ENCODE results near the gene MRNIP.

The MRNIP gene, protein sequence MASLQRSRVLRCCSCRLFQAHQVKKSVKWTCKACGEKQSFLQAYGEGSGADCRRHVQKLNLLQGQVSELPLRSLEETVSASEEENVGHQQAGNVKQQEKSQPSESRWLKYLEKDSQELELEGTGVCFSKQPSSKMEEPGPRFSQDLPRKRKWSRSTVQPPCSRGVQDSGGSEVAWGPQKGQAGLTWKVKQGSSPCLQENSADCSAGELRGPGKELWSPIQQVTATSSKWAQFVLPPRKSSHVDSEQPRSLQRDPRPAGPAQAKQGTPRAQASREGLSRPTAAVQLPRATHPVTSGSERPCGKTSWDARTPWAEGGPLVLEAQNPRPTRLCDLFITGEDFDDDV

DNA sequence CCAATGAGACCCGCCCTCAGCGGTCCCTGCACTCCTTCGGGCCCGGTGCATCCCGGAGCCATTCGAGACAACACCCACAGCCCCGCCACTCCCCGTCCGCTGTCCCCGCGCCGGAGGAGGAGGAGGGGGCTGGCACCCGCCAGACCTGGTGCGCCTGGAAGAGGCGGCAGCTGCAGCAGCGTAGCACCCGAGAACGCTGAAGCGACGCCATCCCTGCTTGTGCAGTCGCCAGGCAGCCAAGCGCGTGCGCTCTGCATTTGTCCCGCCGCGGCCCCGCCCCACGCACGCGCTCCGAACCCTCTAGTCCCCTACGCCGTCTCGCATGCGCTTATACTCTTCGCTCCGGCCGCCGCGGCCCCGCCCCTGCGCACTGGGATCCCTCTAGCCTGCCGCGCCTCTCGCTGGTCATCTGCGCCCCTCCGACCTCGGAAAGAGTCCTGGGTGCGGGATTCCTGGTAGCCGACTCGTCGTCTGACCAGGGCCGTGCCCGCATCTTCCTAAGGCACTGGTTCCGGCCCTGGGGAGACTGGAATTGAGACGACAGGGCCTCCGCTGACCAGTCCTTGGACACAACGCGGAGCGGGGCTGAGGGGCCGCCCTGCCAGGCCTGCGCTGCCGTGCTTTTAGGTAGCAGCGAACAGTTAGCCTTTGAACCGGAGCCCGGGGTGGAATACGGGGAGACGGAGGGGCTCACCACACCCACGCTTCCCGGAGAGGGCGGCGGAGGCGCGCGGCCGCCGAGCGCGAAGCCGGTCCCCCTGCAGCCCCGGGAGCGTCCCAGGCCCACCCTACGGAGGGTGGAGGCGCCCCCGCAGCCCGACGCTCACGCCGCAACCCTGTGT lies at the start of gene MRNIP:
Gene MRNIP (minus strand): TSS at position 232 of the 842 bp plus-strand sequence. CDS start 21 bp downstream, at position 211.
- in situ Hi-C loops (cut with MboI; ENCODE audit: low pct_unique_long_range_greater_than_20kb, low sequenced_read_pairs): no loop called here

DNA sequence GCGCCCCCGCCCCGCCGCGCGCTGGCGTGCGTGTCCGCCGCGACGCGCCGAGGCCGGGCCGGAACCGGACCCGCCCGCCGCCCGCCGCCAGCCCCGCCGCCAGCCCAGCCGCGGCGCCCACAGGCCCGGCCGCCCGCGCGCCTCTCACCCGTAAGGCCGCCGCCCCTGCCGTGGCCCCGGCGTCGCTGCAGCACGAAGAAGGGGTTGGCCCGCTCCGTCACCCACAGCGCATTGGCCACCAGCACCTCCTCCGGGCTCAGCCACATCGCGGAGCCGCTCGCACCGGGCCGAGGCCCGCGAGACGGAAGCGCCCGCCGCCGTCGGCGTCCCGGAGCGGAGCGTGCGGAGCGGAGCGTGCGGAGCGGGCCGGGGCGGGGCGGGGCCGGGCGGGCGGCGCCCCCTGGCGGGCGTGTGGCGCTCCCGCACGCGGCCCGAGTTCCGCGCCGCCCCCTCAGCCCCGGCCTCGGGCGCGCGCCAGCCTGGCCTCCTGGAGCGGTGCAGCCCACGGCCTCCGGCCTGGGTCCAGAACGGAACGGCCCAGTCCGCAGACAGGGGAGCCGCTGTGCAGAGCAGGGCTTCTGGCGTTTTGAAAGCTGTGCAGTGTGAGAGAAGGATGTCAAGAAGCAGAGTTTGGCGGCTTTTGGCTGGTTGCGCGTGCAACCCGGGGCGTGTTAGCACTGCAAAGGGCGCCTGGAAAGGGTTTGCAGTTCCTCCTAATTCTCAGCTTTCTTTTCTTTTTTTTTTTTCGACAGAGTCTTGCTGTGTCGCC lies 49.1 kb upstream of the MRNIP start, which contains the start of gene TBC1D9B:
Gene TBC1D9B (minus strand): TSS at position 342 of the 769 bp plus-strand sequence. CDS start 76 bp downstream, at position 266.
- DNase-seq: peak; percentile 63
- in situ Hi-C loops (cut with MboI; ENCODE audit: low pct_unique_long_range_greater_than_20kb, low sequenced_read_pairs): no loop called here

More for the DNA sequence above, at the start of gene MRNIP:
- peak; percentile 95 for DNase-seq

DNA sequence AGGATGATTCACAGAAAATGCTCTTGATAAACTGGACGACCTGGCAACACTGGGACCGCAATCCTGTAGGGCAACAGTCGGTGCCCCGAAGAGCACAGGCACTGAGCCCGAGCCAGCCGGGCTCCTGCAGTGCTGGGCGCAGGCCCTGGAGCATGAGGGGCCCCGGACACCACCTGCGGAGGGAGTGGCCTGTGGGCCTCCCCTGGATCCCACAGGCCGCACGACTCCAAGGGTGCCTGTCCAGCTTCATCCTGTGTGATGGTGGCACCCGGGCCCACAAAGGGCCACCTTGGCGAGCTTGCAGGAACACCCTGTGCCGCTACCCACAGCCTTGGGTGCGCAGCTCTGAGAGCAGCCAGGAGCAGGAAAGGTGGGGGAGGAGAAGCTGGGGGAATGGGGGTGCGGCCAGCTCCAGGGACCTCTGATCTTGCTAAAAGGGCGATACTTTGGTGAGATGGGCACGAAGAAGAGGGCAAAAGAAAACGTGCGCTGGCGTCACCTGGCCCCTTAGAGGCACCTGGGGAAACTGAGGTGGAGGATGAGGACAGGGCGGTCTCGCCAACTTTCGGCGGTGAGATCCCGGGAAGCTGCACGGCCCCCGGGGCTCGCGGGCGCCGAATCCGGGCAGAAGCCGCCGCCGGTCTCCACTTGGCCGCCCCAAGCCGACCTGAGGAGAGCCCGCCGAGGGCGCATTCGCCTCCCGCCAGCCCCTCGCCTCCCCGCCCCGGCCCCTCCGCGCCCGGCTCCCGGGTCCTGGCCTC lies 48.4 kb upstream of the MRNIP start:
- in situ Hi-C loops (cut with MboI; ENCODE audit: low pct_unique_long_range_greater_than_20kb, low sequenced_read_pairs): no loop called here
- peak; percentile 45 for DNase-seq

DNA sequence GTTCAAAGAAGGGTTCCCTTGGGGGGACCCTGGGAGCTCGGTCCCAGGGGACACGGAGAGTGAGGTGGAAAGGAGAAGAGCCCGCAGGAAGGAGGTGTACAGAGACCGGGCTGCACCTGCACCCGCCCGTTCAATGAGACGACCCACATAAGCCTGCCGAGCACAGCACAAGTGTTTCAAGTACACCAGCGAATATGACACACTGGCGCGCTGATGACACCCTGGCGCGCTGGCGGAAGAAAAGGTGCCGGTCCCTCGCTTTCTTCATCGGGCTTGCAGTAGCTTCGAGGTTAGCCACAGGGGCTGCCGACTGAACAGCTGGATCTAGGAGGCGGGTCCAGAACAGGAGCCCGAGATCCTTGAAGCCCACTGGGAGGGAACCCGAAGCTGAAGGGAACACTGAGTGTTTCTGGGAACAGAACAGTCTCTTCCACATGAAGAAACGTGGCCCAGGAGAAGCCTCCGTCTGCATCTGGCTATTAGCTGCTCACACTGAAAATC lies 47.7 kb upstream of the MRNIP start:
- no peak for DNase-seq
- in situ Hi-C loops (cut with MboI; ENCODE audit: low pct_unique_long_range_greater_than_20kb, low sequenced_read_pairs): no loop called here

DNA sequence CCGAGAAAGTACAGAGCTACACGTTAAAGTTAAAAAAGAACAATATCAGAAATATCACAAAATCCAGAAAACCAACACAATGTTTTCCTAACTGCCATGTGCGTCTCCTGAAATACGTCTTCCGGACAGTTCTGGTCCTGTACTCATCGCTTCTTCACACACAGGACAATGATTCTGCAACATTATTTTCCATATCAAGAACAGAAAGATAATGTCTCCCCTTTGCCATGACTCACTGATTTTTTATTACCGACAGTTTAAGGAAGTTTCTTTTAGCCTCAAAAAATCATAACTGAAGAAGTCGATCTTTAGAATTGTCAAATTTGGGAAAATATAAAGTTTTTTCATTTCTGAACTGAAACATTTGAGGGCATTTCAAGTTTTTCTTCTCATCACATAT lies 46.5 kb upstream of the MRNIP start:
- in situ Hi-C loops (cut with MboI; ENCODE audit: low pct_unique_long_range_greater_than_20kb, low sequenced_read_pairs): no loop called here
- peak; percentile 12 for DNase-seq

DNA sequence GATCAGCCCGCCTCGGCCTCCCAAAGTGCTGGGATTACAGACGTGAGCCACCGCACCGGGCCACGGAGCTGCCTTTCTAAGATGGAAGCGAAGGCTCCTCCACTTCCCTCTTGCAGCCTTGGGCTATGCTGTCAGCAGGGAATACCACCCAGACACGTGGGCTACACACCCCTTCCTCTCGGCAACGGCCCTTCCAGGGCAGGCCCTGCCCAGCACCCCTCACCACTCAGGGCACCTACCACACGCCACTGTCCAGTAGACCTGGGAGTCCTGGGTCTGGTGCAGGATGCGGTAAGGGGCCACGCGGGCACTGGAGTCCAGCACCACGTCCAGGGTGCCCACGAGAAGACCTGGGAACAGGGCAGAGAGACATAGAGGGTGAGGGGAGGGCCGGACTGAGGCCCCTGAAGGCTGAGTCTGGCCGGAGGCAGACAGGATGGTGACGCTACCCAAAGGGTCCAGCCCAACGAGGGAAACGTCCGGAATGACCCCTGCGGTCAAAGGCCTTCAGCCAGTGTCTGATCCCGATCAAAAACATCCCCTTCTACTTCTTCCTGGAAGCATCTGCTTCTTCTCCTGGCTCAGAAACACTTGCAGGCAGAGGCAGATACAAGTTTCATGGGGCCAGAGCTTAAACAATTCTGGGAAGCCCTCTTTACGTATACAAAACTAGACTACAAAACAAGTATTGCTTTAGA lies 46.0 kb upstream of the MRNIP start:
- in situ Hi-C loops (cut with MboI; ENCODE audit: low pct_unique_long_range_greater_than_20kb, low sequenced_read_pairs): no loop called here
- DNase-seq: no peak

DNA sequence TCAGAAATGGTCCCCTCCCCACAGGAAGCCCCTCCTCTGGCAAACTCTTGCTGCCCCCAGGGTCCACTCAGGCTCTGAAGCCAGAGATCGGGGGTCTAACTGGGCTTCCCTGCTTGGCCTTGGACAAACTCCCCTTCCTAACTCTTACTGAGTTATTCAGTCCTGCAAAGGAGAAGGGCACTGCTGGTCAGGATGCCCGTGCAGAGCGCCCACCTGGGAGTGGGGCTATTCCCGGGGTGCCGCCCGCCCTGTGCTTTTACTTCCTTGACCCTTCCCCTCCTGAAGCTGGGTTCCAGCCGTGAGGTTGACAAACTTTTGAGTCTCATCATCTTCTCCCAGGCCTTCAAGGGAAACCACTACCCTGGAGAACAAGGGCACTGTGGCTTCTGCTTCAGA lies 44.1 kb upstream of the MRNIP start:
- no peak for DNase-seq
- in situ Hi-C loops (cut with MboI; ENCODE audit: low pct_unique_long_range_greater_than_20kb, low sequenced_read_pairs): no loop called here

DNA sequence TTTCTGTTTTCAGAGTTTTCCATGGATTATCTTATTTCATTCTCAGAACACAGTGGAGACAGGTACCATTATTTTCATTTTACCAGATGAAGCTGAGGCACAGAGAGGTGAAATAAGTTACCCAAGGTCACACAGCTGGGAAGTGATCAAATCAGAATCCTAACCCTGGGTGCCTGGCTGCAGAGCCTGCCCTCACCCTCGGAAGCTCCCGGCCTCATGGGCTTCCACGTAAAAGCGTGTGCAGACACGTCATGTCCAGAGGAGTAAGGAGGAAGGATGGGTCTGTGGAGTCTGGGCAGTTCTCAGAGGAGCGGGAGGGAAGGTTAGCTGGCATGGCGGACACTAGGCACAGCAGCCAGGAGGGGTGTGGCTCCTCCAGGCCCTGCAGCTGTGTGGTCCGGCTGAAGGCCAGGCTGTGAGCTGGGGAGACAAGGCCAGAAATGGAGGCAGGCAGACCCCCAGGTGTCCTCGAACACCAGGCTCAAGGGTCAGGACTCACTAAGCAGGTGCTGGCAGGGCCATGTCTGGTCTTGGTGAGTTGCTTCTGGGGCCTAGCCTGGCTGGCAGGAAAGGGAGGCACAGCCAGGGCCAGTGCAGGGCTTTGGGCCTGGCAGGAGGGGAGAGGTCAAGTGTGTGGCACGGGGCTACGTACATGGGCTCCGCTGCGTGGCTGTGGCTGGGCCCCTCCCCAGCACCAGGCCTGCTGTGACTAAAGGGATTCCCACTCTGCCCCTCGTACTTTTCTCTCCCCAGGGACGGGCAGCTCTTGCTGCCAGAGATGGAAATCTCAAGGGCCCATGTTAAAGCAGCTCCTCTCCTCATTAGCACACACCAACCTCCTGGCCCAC lies 43.5 kb upstream of the MRNIP start:
- no peak for DNase-seq
- in situ Hi-C loops (cut with MboI; ENCODE audit: low pct_unique_long_range_greater_than_20kb, low sequenced_read_pairs): no loop called here

DNA sequence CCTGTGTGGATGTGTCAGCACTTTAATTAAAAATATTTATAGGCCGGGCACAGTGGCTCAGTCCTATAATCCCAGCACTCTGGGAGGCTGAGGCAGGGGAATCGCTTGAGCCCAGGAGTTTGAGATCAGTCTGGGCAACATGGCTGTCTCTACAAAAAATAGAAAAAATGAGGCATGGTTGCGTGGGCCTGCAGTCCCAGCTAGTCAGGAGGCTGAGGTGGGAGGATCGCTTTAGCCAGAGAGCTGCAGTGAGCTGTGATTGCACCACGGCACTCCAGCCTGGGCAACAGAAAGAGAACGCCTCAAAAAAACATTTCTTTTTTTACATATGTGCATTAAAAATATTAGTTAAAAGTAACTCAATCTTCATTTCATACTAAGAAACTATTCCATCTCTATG lies 42.8 kb upstream of the MRNIP start:
- in situ Hi-C loops (cut with MboI; ENCODE audit: low pct_unique_long_range_greater_than_20kb, low sequenced_read_pairs): no loop called here
- DNase-seq: no peak

DNA sequence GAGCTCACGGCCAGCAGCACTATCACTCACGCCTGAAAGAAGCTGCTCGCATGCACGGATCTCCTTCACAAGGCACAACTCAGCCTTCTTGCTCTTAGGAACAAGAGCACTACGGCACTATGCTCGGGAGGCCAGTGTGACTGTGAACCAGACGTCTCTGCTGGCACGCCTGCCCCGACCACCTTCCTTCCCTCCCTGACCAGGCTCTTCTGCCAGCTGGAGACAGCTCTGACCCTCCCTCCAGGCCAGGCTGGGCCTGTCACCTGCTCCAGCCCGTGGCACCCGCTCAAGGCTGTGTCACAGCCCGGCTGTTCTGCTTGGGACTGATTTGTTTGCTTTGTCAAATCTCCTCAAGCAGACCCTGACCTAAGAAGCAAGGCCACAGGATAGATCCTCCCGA lies 42.1 kb upstream of the MRNIP start:
- DNase-seq: no peak
- in situ Hi-C loops (cut with MboI; ENCODE audit: low pct_unique_long_range_greater_than_20kb, low sequenced_read_pairs): no loop called here

DNA sequence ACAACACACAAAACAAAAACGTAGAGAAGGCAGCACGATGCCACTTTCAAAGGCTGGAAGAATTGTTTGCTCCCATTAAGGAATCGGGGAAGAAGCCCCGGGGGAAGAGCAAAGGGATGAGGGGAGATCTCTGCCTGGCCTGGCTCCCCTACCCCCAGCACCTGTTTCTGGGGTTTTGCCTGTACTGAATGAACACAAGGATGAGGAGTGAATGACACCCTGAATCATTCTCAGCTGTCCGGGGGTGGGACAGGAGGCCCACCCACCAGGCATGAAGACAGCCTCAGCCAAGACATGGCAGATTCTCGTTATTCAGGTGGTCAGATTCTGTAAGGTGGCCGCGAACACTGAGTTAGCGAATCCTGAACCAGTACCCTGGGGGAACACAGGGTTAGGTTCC lies 41.6 kb upstream of the MRNIP start:
- in situ Hi-C loops (cut with MboI; ENCODE audit: low pct_unique_long_range_greater_than_20kb, low sequenced_read_pairs): no loop called here
- no peak for DNase-seq

DNA sequence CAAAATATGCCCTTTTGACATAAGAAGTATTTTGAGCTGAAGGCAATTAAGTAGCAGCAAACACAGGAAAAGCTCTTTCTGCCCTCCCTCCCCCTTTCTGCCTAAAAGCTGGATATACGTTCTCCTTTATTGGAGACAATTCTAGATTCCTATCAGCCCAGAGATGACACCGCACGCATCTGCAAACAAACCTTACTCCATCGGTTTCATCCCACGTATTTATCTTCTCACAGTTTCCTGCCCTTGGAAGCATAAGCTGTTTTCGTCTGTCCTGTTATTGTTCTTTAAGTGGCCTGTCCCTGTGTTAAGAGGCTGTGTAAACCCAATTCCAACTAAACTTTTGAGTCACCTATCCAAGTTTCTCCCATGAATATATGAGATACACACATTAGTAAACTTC lies 37.2 kb upstream of the MRNIP start:
- in situ Hi-C loops (cut with MboI; ENCODE audit: low pct_unique_long_range_greater_than_20kb, low sequenced_read_pairs): no loop called here
- DNase-seq: no peak

DNA sequence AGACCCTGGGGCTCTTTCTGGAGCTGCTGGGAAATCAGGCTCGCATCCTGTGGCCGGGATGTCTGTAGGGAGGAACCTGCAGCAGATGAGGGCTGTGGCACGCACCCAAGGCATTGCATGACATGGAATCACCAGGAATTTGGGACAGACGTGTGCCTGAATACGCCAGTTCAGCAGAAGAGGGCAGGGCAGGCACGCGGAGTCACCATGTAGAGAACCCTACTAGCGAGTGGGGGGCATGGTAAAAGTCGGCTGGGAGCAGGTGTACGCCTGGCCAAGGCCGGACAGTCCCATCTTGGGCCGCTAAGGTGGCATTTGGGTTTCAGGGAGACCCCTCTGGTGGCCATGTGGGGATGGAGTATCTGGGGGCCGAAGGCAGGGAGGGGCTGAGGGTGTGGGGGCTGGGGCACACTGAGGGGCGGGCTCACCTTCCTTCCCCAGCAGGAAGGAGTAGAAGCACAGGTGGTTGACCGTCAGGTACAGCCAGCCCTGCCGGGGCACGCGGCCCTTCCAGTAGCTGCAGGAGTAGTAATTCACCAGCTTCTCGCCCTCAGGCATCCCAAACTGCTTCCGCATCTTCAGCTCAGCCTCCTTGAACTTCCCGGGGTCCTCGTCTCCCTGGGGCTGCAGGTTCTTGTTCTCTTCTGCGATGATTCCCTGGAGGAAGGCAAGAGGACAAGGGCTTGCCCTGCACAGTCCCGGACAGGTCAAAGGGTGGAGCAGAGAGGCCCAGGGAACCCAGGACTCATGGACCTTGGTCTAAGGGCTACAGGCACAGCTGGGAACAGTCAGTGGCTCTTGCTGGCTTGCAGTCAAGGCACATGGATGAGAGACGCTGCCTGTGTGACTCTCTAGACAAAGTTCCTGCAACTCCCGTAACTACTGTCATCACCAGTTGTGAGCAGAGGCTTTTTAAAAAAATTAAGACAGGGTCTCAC lies 35.6 kb upstream of the MRNIP start:
- in situ Hi-C loops (cut with MboI; ENCODE audit: low pct_unique_long_range_greater_than_20kb, low sequenced_read_pairs): no loop called here
- no peak for DNase-seq

DNA sequence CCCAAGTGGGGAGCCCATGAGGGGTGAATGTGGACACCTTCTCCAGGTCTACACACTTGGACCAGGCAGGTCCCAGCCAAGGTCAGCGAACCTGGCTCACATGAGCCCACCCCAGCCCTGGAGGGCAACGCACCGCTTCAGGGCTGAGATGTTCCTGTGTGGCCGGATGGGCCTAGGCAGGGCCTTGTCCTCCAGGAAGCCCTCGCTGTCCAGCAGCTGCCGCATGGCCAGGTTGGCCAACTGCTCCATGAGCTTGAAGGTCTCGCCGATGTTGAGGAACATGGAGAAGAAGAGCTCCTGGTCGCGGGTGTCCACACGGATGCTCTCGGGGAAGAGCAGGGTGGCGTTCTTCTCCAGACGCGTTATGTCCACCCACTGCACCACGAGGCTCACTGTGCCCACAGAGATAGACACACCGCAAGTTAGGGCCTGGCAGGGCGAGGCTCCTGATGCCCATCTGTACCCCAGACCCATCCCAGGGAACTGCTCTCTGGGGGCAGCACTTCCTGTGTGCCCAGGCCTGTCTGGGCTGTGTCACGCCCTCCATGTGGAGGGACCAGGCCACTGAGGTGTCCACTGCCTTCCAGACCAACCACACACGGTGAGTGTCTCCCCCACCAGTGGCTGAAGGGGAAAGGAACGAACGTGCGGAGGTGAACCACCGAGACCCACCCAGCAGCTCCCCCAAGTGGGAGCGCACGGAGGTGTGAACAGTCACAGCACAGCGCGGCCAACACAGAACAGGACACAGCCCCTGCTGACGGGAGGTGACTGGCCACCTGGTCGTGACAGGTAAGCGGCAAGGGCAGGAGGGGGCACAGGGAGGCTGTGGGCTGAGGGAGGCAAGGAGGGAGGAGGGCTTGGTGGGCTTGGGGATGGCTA lies 34.7 kb upstream of the MRNIP start:
- no peak for DNase-seq
- in situ Hi-C loops (cut with MboI; ENCODE audit: low pct_unique_long_range_greater_than_20kb, low sequenced_read_pairs): no loop called here

DNA sequence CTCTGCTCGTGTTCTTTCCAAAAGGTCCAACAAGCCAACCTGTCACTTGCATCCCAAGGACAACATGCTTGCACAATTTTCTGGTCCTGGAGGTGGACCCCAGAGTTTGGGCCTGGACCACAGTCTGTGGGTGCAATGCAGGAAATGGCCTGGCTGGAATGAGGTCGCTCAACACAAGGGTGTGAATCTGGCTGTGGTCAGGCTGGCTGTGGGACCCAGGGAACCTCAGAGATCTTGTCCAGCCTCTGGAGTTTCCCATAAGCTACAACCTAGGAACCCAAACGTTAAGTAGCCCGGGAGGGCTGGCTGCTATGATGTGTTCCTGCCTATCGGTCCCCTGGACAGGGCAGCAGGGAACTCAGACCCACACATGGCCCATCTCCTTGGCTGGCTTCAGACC lies 33.6 kb upstream of the MRNIP start:
- no peak for DNase-seq
- in situ Hi-C loops (cut with MboI; ENCODE audit: low pct_unique_long_range_greater_than_20kb, low sequenced_read_pairs): no loop called here
